ENCODE results near the gene WASL. TPM values are rescaled to one million over a fixed set of nuclear protein-coding genes. Genes with fewer than 3 reads are reported as not detected.

WASL gene
- total RNA-seq, 4 donors from 2014 or later: 16.9 to 56.9 (median 49.5) TPM

- no peak overlapping the region for H3K27ac ChIP-seq
- H3K36me3 ChIP-seq: no peaks in the 10 kb centered on the region
- TF ChIP-seq POLR2A (IDR thresholded peaks at IDR 0.05) (no peak), CTCF (IDR thresholded peaks at IDR 0.05) (no peak)
- no peak overlapping the region for H3K4me3 ChIP-seq
- no peaks in the 10 kb centered on the region for H3K27me3 ChIP-seq
- no peaks in the 10 kb centered on the region for H3K9me3 ChIP-seq
- intact Hi-C loops (cut with DNase I; ENCODE audit: low total_unique reads): no loop called here
- no peaks in the 10 kb centered on the region for H3K4me1 ChIP-seq
- DNase-seq: no peak
Measured at GRCh38 chr7:123792547-123792946, 43.7 kb upstream of the WASL start.

GRCh38 chr7:123791001-123791400, 42.2 kb upstream of the WASL start:
- Histone ChIP-seq H3K4me3 (no peak overlapping the region), H3K4me1 (no peaks in the 10 kb centered on the region), H3K9me3 (no peaks in the 10 kb centered on the region), H3K27ac (no peak overlapping the region), H3K36me3 (no peaks in the 10 kb centered on the region), H3K27me3 (no peaks in the 10 kb centered on the region)
- no peak for DNase-seq
- intact Hi-C loops (cut with DNase I; ENCODE audit: low total_unique reads): no loop called here
- TF ChIP-seq CTCF (IDR thresholded peaks at IDR 0.05): no peak
- no peak for TF ChIP-seq POLR2A (IDR thresholded peaks at IDR 0.05)

GRCh38 chr7:123789817-123790216, 41.0 kb upstream of the WASL start:
- TF ChIP-seq POLR2A (IDR thresholded peaks at IDR 0.05) (no peak), CTCF (IDR thresholded peaks at IDR 0.05) (no peak)
- intact Hi-C loops (cut with DNase I; ENCODE audit: low total_unique reads): no loop called here

GRCh38 chr7:123789206-123789784, 40.5 kb upstream of the WASL start:
- H3K4me1 ChIP-seq: no peaks in the 10 kb centered on the region
- intact Hi-C loops (cut with DNase I; ENCODE audit: low total_unique reads): no loop called here
- H3K4me3 ChIP-seq: no peak overlapping the region
- no peak for TF ChIP-seq POLR2A (IDR thresholded peaks at IDR 0.05)
- TF ChIP-seq CTCF (IDR thresholded peaks at IDR 0.05): no peak
- H3K9me3 ChIP-seq: no peaks in the 10 kb centered on the region
- no peak overlapping the region for H3K27ac ChIP-seq
- H3K27me3 ChIP-seq: no peaks in the 10 kb centered on the region
- DNase-seq: no peak
- no peaks in the 10 kb centered on the region for H3K36me3 ChIP-seq

More at GRCh38 chr7:123789817-123790216, 41.0 kb upstream of the WASL start:
- H3K4me1 ChIP-seq: no peaks in the 10 kb centered on the region
- H3K4me3 ChIP-seq: no peak overlapping the region
- H3K36me3 ChIP-seq: no peaks in the 10 kb centered on the region
- no peaks in the 10 kb centered on the region for H3K27me3 ChIP-seq
- H3K9me3 ChIP-seq: no peaks in the 10 kb centered on the region
- no peak overlapping the region for H3K27ac ChIP-seq
- DNase-seq: no peak

GRCh38 chr7:123788584-123788983, 39.8 kb upstream of the WASL start:
- Histone ChIP-seq H3K36me3 (no peaks in the 10 kb centered on the region), H3K4me3 (no peak overlapping the region), H3K4me1 (no peaks in the 10 kb centered on the region), H3K27ac (no peak overlapping the region), H3K27me3 (no peaks in the 10 kb centered on the region), H3K9me3 (no peaks in the 10 kb centered on the region)
- TF ChIP-seq POLR2A (IDR thresholded peaks at IDR 0.05): no peak
- no peak for TF ChIP-seq CTCF (IDR thresholded peaks at IDR 0.05)
- intact Hi-C loops (cut with DNase I; ENCODE audit: low total_unique reads): no loop called here
- no peak for DNase-seq

Data from uterus (tissue), 4 donors.